GM19099 (cell line): ENCODE data around the gene ALPK3.

Experiments used
- POLR2A ChIP-seq: IDR thresholded peaks from 3 replicates; pipeline ENCODE4 v1.6.1; 2011; ENCODE audit warnings: low read depth; ENCODE audit not compliant: insufficient read length; ENCODE audit errors: extremely low read depth

ALPK3 gene

DNA sequence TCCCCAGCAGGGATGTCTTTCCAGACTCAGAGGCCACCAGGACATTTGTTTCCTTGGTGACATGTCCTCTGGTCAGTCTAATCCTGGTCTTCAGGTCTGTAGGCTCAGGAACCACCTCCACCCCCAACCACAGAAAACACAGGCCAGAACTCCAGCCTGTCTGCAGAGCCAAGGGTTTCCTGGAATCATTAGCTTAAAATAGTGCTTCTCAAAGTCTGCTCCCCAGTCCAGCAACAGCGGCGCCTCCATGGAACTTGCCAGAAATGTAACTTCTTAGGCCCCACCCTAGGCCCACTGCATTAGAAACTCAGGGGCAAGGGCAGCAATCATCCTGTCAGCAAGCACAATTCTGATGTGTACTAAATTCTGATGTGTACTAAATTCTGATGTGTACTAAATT lies 87.3 kb downstream of the ALPK3 start:
- TF ChIP-seq POLR2A: no peak

DNA sequence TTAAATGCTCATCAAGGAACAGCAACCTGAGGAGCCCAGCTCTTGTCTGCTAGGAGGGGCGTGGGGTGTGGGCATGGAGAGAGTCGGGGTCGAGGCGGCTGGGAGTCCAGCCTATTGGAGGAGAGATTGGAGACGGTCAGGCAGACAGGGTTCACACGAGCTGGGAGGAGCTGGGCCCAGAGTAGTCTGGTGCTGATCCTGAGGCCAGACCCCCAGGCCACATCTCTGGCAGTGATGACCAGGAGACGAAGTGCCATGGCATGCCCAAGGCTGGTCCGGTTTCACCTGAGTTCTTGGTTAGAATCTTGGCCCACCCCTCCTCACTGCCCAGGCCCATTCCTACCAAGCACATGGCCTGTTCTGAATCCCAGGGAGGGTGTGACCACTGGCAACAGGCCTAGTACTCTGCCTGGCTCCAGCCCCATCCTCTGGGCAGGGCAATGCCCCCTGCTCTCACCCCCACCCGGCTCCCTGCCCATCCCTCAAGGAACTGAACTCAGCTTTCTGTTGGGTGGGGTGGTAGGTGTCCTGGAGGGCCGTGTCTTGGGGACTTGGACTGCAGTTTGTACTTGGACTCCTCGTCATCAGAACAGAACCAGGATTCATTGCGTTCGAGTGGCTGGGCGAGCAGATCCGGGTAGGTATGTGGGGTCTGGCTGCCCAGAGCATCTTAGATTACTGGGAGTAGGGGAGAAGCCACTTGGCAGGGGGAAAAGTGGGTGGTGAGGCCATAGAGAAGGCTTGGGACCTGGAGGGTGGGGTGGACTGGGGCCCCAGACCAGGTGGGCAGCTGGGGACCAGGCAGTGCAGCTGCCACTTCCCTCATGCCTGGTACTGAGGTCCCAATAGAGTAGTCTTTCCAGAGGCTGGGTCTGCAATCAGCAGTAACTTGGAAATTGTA lies 88.1 kb downstream of the ALPK3 start:
- no peak for TF ChIP-seq POLR2A

DNA sequence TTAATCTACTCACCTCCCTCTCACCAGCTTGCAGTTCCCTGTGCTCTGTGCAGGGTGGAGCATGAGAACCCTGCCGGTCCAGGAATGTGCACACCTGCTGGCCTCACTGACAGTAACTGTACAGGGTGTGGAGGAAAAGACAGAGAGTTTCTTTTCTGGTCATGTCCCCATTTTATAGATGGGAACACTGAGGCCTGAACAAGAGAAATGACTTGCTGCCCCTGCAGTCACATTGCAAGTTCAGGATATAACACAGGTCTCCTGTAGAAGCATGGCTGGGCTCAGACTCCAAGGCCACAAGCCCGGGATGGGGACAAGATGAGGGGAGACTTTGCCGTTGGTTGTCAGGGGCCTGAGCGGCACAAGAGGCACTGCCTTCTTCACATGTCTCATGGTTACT lies 90.6 kb downstream of the ALPK3 start:
- TF ChIP-seq POLR2A: no peak

DNA sequence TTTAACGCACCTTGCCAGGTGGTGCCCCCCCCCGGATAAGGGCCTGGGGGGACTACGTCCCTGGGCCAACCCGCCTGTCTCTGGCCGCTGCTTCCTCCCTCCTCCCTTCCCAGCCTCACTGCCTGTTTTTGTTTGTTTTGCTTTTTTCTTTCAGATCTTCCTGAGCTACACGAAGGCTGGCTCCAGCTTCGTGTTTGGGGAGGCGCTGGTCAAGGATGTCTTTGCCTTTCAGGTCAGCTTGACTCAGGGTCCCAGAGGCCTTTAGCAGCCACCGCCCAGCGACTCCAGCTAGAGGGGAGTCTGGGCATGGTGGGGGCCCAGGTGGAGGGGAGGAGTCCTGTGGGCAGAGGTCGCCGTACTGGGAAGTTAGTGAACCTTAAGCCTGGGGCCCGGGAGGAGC lies 91.4 kb downstream of the ALPK3 start:
- TF ChIP-seq POLR2A: no peak

DNA sequence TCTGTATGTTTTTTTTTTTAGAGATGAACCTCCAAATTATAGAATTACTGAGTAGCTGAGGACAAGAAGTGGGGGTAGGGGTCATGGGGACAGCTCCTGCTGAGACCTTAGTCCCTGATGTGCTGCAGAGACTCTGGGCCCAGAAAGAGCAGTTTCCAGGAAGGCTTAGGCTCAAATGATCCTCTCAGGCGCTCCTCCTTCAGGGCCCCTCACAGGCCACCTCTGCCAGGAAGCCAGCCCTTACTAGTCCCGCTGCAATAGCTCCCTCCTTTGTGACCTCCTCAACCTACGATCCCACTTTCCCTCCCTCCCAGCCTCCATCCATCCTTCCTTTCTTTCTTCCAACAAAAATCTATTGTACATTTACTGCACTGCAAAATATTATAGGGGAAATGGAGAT lies 91.9 kb downstream of the ALPK3 start:
- no peak for TF ChIP-seq POLR2A

DNA sequence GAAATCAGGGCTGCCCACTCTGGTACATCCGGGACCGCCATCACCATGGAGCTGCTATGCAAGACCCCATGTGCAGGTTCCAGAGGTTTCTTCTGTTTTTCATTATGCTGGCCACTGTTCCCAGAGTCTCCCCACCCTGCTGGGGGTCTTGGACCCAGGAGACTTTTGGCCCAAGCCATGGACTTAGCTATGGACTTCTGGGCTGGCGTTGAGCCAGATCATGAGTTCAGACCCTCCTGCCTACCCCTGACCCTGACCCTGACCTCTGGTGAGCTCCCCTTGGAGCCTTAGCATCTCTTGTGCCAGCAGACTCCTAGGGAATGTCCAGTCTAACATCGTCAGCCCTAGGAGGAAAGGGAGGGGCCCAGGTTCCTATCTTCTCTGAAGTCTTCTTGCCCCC lies 92.6 kb downstream of the ALPK3 start:
- no peak for TF ChIP-seq POLR2A

DNA sequence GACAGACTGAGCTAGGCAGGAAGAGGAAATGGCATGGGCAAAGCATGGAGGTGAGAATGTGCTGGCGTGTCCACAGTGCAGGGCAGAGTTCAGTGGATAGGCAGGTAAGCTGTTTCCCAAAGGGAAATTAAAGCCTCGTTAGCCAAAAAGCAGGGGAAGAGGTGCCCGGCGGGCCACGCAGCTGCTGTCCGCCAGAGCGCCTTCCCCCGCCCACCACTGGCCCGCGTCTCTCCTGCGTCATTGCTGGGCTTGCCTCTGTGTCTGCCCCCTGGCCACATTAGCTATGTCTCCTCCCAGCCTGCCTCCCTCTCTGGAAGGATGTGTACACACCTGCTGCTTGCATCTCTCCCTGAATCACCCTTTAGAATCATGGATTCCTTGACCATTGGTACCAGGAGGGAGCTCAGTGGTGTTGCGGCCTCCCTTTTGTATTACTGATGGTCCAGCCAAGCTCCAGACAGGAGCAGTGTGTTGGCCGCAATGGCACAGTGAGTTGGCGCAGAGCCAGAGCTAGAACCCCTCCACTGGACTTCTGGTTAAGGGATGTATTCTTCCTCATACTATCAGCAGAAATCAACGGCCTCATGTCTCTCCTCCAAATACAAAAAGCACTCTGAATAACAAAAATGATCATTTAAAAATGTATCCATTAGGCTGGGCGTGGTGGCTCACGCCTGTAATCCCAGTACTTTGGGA lies 93.9 kb downstream of the ALPK3 start:
- TF ChIP-seq POLR2A: no peak

DNA sequence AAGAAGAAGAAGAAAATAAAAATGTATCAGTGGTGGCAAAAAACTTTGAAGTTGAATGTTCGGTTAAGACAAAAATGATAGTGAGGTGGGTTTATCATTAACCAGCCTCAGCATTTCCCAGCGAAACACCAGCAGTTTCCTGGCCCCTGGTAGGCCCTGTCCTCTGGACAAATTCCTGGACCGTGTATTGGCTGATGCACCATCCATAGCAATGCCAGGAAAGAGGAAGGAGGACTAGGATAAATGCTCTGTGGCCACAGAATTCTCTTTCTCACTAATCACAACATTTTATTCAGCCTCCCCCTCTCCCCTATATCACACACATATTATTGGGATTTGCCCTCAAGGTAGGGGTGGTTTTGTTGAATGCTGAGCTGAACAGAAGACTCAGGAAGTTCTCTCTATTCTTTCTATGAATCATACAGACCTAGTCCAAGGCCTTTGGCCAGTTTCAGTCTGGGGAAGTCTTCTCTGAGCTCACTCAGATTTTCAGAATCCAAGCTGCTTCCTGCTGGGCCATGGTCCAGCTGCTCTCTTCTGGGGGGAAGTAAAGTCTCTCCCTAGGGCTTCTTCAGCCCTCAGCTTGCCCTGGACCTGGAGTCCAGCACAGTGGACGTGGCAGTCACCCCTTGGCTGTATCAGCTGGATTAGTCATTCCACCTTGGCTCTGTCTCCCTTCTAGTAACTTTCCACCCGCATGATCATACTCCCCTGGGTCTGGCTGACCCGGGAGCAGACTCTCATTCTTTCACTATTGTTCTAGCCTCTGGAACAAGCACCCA lies 94.9 kb downstream of the ALPK3 start:
- TF ChIP-seq POLR2A: no peak

DNA sequence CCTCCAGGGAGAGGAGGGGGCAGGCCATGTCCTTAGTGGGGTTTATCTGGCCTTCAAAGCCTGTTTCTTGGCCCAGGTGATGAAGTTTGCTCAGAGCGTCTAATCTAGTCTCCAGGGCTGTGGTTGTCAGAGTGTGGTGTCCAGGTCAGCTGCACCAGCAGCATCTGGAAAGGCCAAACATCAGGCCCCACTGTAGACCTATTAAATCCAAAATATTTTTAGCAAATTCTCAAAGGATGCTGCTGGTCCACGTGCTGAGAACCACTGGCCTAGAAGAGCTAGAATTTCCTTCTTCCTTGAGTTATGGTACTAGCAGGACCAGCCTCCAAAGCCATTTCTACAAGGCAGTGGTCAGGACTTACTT lies 96.2 kb downstream of the ALPK3 start:
- TF ChIP-seq POLR2A: no peak

DNA sequence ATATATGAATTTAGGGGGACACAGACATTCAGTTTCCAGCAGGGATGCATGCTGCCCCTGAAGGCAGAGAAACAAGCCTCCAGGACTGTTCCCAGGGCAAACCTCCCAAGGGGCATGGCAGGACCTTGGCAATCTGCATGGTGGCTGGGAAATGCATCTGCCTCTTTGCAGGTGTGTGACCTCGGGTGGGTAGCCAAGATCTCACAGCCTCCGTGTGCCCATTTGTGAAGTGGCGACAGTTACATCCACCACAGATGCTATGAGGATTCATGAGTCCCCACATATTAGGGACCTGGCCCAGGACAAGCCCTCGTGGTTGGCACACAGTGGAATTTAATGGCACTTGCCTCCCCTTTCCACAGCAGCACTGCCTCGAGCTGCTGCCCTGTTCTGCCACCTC lies 97.2 kb downstream of the ALPK3 start:
- TF ChIP-seq POLR2A: no peak

DNA sequence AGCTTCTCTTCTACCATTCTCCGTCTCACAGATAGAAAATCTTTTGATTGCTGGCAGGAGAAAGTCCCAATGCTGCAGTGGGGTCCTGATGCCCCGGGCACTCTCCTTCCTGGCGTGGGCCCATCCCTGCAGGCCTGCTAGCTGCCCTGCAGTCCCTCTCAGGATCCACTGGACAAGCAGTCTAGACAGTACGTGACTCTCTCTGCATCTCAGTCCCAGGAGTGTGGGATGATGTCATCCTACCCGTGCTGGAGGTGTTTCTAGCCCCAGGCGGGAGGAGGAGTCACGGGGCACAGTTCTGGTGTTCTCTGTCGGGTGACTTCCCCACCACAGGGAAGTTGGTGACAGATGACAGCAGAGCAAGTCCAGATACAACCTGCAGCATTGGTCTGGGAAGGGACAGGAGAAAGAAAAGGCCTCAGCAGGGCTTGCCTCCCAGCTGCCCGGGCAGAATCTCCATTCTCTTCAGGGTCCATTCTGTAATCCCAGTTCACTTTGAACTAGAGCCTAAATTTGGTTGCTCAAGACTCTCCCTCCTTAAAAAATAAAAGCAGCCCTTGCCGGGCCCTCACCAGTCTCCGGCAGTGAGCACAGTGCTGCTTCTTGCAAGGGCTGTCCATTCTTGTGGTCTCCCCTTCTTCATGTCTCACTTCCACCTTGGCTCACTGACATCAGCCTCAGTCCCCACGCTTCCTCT lies 97.9 kb downstream of the ALPK3 start:
- no peak for TF ChIP-seq POLR2A

DNA sequence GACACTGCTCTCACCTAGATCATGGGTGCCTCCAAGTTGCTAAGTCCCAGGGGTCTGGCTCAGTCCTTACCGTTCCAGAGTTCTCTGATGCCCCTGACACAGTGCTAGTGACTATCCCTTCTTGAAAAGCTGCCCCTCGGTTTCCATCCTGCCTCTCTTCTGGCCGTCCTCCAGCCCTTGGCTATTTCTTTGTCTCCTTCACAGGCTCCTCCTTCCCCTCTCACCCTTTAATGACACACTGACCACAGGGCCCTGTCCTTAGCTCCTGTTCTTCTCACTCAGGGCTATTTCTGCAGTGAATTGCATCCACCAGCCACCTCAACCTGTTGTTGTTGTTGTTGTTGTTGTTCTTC lies 98.4 kb downstream of the ALPK3 start:
- no peak for TF ChIP-seq POLR2A

DNA sequence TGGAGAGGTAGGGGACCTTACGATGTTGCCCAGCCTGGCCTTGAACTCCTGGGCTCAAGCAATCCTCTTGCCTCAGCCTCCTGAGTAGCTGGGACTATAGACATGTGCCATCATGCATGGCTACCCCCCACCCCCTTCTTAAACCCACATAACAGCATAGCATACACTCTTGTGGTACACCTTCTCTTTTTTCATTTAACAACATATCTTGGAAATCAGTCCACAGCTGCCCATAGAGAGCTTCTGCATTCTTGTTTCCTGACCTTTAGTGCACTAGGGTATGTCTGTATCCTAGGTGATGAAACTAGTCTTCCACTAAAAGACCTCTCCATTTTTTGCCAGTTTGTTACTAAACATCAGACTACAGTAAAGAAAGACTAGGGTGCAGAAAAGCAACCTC lies 100.3 kb downstream of the ALPK3 start:
- no peak for TF ChIP-seq POLR2A

DNA sequence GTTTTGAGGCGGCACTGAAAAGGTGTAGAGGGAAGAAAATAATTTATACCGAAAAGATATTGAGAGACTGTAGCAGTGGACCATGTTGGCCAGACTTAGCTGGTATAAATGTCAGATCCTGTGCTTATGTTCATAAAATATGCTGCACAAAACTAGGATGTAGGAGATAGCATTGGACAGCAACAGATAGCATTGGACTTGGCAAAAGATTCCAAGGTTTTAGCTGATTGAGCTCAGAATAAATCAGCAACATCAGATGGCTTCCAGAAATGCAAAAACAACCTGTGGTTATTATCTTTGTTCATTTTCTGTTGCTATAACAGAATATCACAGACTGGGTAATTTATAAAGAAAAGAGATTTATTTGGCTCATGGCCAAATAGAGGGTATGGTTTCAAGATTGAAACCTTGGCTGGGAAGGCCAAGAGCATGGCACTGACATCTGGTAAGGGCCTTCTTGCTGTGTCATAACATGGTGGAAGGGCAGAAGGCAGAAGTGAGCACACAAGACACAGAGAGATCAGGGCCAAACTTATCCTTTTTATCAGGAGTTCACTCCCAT lies 102.0 kb downstream of the ALPK3 start:
- TF ChIP-seq POLR2A: no peak

DNA sequence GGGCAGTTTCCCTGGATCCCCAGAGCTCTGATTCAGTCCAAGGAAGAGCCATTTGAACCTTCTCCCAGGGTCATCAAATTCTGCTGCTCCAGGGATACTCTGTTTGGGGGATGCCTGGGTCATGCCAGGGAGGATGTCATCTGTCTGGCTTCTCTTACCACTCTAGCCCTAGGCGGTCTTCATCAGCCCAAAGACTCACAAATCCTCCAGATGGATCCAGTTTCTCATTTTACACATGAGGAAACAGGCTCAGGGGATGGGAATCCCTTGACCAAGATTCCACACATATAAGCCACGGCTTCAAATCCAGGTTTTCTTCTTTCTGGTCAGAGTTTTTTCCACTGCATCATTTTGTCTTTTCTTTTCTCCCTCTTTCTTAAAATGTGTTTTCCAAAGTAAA lies 104.0 kb downstream of the ALPK3 start:
- no peak for TF ChIP-seq POLR2A
